MM.1S (cell line): ENCODE data around the gene PCSK9.

Experiments
- EZH2 ChIP-seq: fragments of 300-600 bp; sonication (generic); optimal IDR thresholded peaks from 2 replicates; pipeline ENCODE3; 2017; ENCODE audit warnings: low read depth, mild to moderate bottlenecking, antibody characterized with exemption, low read length, mixed read lengths
- EZH2phosphoT487 ChIP-seq: fragments of 300-600 bp; sonication (generic); IDR thresholded peaks from 2 replicates; pipeline ENCODE4 v1.6.1; 2018; ENCODE audit warnings: antibody characterized with exemption, low read length
- TF ChIP-seq, protein P1 (sequence below): fragments of 300-600 bp; sonication (generic); IDR thresholded peaks from 2 replicates; pipeline ENCODE4 v1.5.1; 2016; ENCODE audit warnings: antibody characterized with exemption, low read length, mixed read lengths

DNA sequence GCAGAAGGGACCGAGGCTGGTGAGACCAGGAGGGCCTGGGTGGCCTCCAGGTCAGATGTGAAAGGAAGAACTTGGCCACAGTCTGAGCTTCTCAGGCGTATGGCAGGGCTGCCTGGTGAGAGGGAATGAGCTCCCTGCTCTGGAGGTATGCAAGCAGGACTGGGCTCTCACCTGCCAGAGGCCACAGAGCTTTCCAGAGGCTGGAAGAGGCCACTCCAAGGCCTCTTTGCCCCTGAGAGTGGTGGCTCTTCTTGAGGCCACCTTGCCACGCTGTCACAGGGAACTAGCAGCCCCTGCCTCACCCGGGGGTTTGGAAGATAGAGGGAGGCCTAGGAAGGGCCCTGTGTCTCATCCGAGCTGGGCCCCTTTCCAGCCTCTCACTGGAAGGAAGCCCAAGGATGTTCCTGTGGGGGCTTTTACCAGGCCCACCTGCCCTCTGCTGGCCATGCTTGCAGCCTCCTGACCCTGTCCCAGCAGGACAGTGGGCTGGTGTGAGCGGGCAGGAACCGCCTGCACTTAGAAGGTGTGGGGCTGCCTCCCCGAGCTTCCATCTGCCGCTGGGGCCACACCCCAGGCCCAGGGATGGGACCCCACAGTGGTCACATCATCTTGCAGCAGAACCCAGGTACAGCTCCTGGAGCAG is 10.0 kb downstream of the PCSK9 start:
- TF ChIP-seq, protein P1, sequence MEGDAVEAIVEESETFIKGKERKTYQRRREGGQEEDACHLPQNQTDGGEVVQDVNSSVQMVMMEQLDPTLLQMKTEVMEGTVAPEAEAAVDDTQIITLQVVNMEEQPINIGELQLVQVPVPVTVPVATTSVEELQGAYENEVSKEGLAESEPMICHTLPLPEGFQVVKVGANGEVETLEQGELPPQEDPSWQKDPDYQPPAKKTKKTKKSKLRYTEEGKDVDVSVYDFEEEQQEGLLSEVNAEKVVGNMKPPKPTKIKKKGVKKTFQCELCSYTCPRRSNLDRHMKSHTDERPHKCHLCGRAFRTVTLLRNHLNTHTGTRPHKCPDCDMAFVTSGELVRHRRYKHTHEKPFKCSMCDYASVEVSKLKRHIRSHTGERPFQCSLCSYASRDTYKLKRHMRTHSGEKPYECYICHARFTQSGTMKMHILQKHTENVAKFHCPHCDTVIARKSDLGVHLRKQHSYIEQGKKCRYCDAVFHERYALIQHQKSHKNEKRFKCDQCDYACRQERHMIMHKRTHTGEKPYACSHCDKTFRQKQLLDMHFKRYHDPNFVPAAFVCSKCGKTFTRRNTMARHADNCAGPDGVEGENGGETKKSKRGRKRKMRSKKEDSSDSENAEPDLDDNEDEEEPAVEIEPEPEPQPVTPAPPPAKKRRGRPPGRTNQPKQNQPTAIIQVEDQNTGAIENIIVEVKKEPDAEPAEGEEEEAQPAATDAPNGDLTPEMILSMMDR = no peak
- TF ChIP-seq EZH2 (no peak), EZH2phosphoT487 (no peak)
